Kidney epithelial cell (primary cell): Measurements from ENCODE around the gene EEIG1. TPM values are rescaled to one million over a fixed set of nuclear protein-coding genes. Genes with fewer than 3 reads are reported as not detected.

Source experiments
- DNase-seq: peaks from one replicate; pipeline ENCODE4 v3.0.0-alpha.2; 2010; ENCODE audit warnings: low read depth
- H3K27me3 ChIP-seq: 2 replicates; pipeline ENCODE4 v1.6.0; 2011; ENCODE audit warnings: low read length; ENCODE audit not compliant: control insufficient read depth, insufficient read depth
- H3K36me3 ChIP-seq: 2 replicates; pipeline ENCODE4 v1.5.1; 2011; ENCODE audit warnings: low read length; ENCODE audit not compliant: control insufficient read depth, insufficient read depth
- H3K4me3 ChIP-seq: 2 replicates; pipeline ENCODE4 v1.5.1; 2011; ENCODE audit warnings: low read depth, mild to moderate bottlenecking, control low read depth, low read length
- CTCF ChIP-seq: IDR thresholded peaks from 2 replicates; pipeline ENCODE4 v1.5.1; 2011; ENCODE audit warnings: mild to moderate bottlenecking, moderate library complexity, low read length, control low read depth, inconsistent platforms; ENCODE audit not compliant: insufficient read depth, poor library complexity, severe bottlenecking
- total RNA-seq: library from RNA; depleted of rRNA; stranded (reverse); fragments of >200 nt; gene quantifications from 2 replicates; pipeline ENCODE4 v1.2.3, GENCODE V29; 2015

Gene EEIG1
- total RNA-seq, 1 donor from 2014 or later = 16.5 TPM

GRCh38 chr9:127999461-127999860 is 18.7 kb upstream of the EEIG1 start:
- H3K36me3 ChIP-seq = no peaks in the 10 kb centered on the region
- H3K27me3 ChIP-seq = no peaks in the 10 kb centered on the region
- DNase-seq = no peak
- no peak for TF ChIP-seq CTCF
- no peak overlapping the region for H3K4me3 ChIP-seq

- Histone ChIP-seq H3K27me3 (no peaks in the 10 kb centered on the region), H3K36me3 (no peaks in the 10 kb centered on the region), H3K4me3 (no peak overlapping the region)
- TF ChIP-seq CTCF = no peak
- DNase-seq = no peak
These were observed 12.9 kb upstream of the EEIG1 start for GRCh38 chr9:127993721-127994120.

GRCh38 chr9:127991757-127992274 is 11.0 kb upstream of the EEIG1 start:
- no peak for TF ChIP-seq CTCF
- H3K4me3 ChIP-seq = no peak overlapping the region

GRCh38 chr9:127991017-127991756 is 10.4 kb upstream of the EEIG1 start:
- Histone ChIP-seq H3K36me3 (no peaks in the 10 kb centered on the region), H3K27me3 (no peaks in the 10 kb centered on the region), H3K4me3 (no peak overlapping the region)
- TF ChIP-seq CTCF = no peak
- no peak for DNase-seq

More at GRCh38 chr9:127991757-127992274, 11.0 kb upstream of the EEIG1 start:
- Histone ChIP-seq H3K36me3 (no peaks in the 10 kb centered on the region), H3K27me3 (no peaks in the 10 kb centered on the region)
- no peak for DNase-seq

GRCh38 chr9:127990554-127990953 is 9.8 kb upstream of the EEIG1 start:
- Histone ChIP-seq H3K27me3 (no peaks in the 10 kb centered on the region), H3K4me3 (no peak overlapping the region), H3K36me3 (no peaks in the 10 kb centered on the region)
- DNase-seq = no peak
- TF ChIP-seq CTCF = no peak

GRCh38 chr9:127989094-127989493 is 8.3 kb upstream of the EEIG1 start:
- H3K36me3 ChIP-seq = no peaks in the 10 kb centered on the region
- no peak for DNase-seq
- TF ChIP-seq CTCF = no peak
- H3K27me3 ChIP-seq = no peaks in the 10 kb centered on the region
- H3K4me3 ChIP-seq = no peak overlapping the region
